B cell (primary cell): ENCODE data around the gene SPACA4. TPM values are rescaled to one million over a fixed set of nuclear protein-coding genes. Genes with fewer than 3 reads are reported as not detected.

Experiments
- ATAC-seq: fragments of 200-7000 bp; cut with Tn5 transposase; one replicate; pipeline ENCODE4 v1.10.0; 2021; ENCODE audit warnings: low read depth, mild to moderate bottlenecking, moderate number of reproducible peaks, moderate library complexity
- CTCF ChIA-PET: fragments of 350-600 bp; sonication (Branson Sonifier 250); formaldehyde crosslinking; loops from one replicate; lab custom pipeline; 2021; ENCODE audit warnings: antibody characterized with exemption, inconsistent platforms; lab: Charles Lee
- POLR2A ChIA-PET: fragments of 350-600 bp; sonication (Branson Sonifier 250); formaldehyde crosslinking; loops from one replicate; lab custom pipeline; 2021; ENCODE audit warnings: antibody characterized with exemption; lab: Charles Lee
- DNase-seq: peaks from one replicate; pipeline ENCODE4 v3.0.0; 2013
- H2AFZ ChIP-seq: 2 replicates; pipeline ENCODE4 v1.6.1; 2012; ENCODE audit warnings: mild to moderate bottlenecking, low read depth, low read length; ENCODE audit not compliant: insufficient read depth, poor library complexity, severe bottlenecking
- H3K27ac ChIP-seq, 2 donors: 1 replicate in 1 of 2; 2 replicates in 1 of 2; pipeline ENCODE4 v1.5.1; 2012 to 2013; ENCODE audit warnings: low read length in 2 of 2, mild to moderate bottlenecking in 2 of 2, moderate library complexity in 1 of 2
- H3K27me3 ChIP-seq, 4 experiments: fragments of 200-600 bp in 1 of 4; sonication (generic) in 1 of 4; replicated peaks in 1 of 4; 1 replicate in 2 of 4; 2 replicates in 2 of 4; pipeline versions ENCODE4 v1.6.1 to v1.7.0; 2013 to 2016; ENCODE audit warnings: low read length in 3 of 4, mild to moderate bottlenecking in 2 of 4, mixed read lengths in 1 of 4, moderate library complexity in 1 of 4; ENCODE audit not compliant: insufficient read depth in 4 of 4, control insufficient read depth in 3 of 4; ENCODE audit errors: control extremely low read depth in 1 of 4
- H3K36me3 ChIP-seq, 2 experiments: replicated peaks in 1 of 2; 1 replicate in 1 of 2; 2 replicates in 1 of 2; pipeline versions ENCODE4 v1.6.1 to v1.7.1; 2013; ENCODE audit warnings: low read length in 1 of 2; ENCODE audit not compliant: insufficient read depth in 2 of 2, control insufficient read depth in 1 of 2; ENCODE audit errors: control extremely low read depth in 1 of 2, extremely low read depth in 1 of 2
- H3K4me1 ChIP-seq, 2 donors: fragments of 200-600 bp in 1 of 2; sonication (generic) in 1 of 2; 1 replicate in 1 of 2; 2 replicates in 1 of 2; pipeline versions ENCODE4 v1.5.1 to v1.6.1; 2013 to 2017; ENCODE audit warnings: low read length in 2 of 2; ENCODE audit not compliant: control insufficient read depth in 2 of 2, insufficient read depth in 2 of 2
- H3K4me2 ChIP-seq: replicated peaks from 2 replicates; pipeline ENCODE3; 2012; ENCODE audit warnings: mild to moderate bottlenecking, low read depth, low read length; ENCODE audit not compliant: poor library complexity, severe bottlenecking
- H3K4me3 ChIP-seq, 5 experiments: fragments of 200-600 bp in 1 of 5; sonication (generic) in 1 of 5; 1 replicate in 3 of 5; 2 replicates in 2 of 5; pipeline versions ENCODE4 v1.5.1 to v1.7.0; 2011 to 2016; ENCODE audit warnings: low read length in 4 of 5, mild to moderate bottlenecking in 4 of 5, low read depth in 2 of 5, control low read depth in 1 of 5, moderate library complexity in 1 of 5; ENCODE audit not compliant: insufficient read depth in 1 of 5; ENCODE audit errors: control extremely low read depth in 1 of 5, extremely low read depth in 1 of 5
- H3K79me2 ChIP-seq: fragments of 200-600 bp; sonication (generic); one replicate; pipeline ENCODE4 v1.6.0; 2016; ENCODE audit warnings: low read length; ENCODE audit not compliant: control insufficient read depth, insufficient read depth
- H3K9ac ChIP-seq: fragments of 200-600 bp; sonication (generic); 2 replicates; pipeline ENCODE4 v1.6.1; 2017; ENCODE audit warnings: mild to moderate bottlenecking, low read length, moderate library complexity
- H3K9me3 ChIP-seq, 3 donors: one replicate each; pipeline versions ENCODE4 v1.6.1 to v1.7.1; 2013; ENCODE audit warnings: low read length in 2 of 3; ENCODE audit not compliant: control insufficient read depth in 2 of 3, insufficient read depth in 1 of 3; ENCODE audit errors: control extremely low read depth in 1 of 3
- H4K20me1 ChIP-seq: 2 replicates; pipeline ENCODE4 v1.6.0; 2012; ENCODE audit warnings: mild to moderate bottlenecking, low read length; ENCODE audit not compliant: insufficient read depth, control insufficient read depth, poor library complexity, severe bottlenecking
- H3K27ac Mint-ChIP-seq: one replicate; pipeline ENCODE4 v1.8.0; 2021; ENCODE audit warnings: mixed read lengths
- H3K27me3 Mint-ChIP-seq: one replicate; pipeline ENCODE4 v1.8.0; 2021; ENCODE audit warnings: mixed read lengths
- H3K4me1 Mint-ChIP-seq: one replicate; pipeline ENCODE4 v1.8.0; 2021; ENCODE audit warnings: mixed read lengths
- H3K4me3 Mint-ChIP-seq: one replicate; pipeline ENCODE4 v1.8.0; 2021; ENCODE audit warnings: mixed read lengths
- H3K9me3 Mint-ChIP-seq: one replicate; pipeline ENCODE4 v1.8.0; 2022; ENCODE audit warnings: mixed read lengths; ENCODE audit not compliant: insufficient read depth
- CTCF ChIP-seq: fragments of 200-600 bp; IDR thresholded peaks from one replicate; pipeline ENCODE4 v1.8.0; 2022; ENCODE audit warnings: antibody characterized with exemption, mild to moderate bottlenecking
- EZH2 ChIP-seq: IDR thresholded peaks from 2 replicates; pipeline ENCODE4 v1.6.1; 2012; ENCODE audit warnings: borderline replicate concordance, low read depth, mild to moderate bottlenecking, moderate library complexity, low read length; ENCODE audit not compliant: insufficient read depth, poor library complexity, severe bottlenecking
- WGBS: methylation state at CpG from one replicate; pipeline ENCODE4 v1.1.5; 2013; ENCODE audit warnings: missing lambda C conversion rate; ENCODE audit not compliant: insufficient coverage; 5-methylcytosine and 5-hydroxymethylcytosine counted together
- intact Hi-C: fragments of 100-400 bp; cut with micrococcal nuclease; formaldehyde crosslinking; loops from one replicate; pipeline ENCODE4 v1.10.0; 2022
- polyA plus RNA-seq: library from polyadenylated mRNA; depleted of rRNA; stranded (reverse); fragments of >200 nt; gene quantifications from 2 replicates; pipeline ENCODE4 v1.2.3, GENCODE V29; 2012
- total RNA-seq, 2 donors: library from RNA; stranded (reverse); fragments of 120-200 nt in 1 of 2; gene quantifications; 1 replicate in 1 of 2; 2 replicates in 1 of 2; pipeline versions ENCODE4 v1.2.3 to v1.2.4, GENCODE V29; 2013 to 2022

SPACA4 gene
- total and polyA plus RNA-seq, 2 donors (not counting 1 experiment from before 2014, with no cell fraction given) = not detected

GRCh38 chr19:48618916-48619691, 12.6 kb downstream of the SPACA4 start, which contains the start of the genes RPL18 and SPHK2:
RPL18 (minus strand) TSS chr19:48619178; CDS start chr19:48619143, 35 bp downstream.
SPHK2 (plus strand) TSS chr19:48619506; CDS start chr19:48620515, 1,009 bp downstream.
- DNase-seq (peak; percentile 99), ATAC-seq (peak; percentile 82)
- Histone ChIP-seq H3K4me2 (peak within 1 kb of the TSS; percentile 89), H3K4me3 (peak within 1 kb of the TSS; percentile 95 to 100 (median 99)), H3K36me3 (peaks cover 0 to 41% of the 10 kb centered on the region in 2 experiments), H4K20me1 (peaks cover 41% of the 10 kb centered on the region), H3K4me1 (peaks cover 25 to 45% of the 10 kb centered on the region in 2 donors), H3K27me3 (no peaks in the 10 kb centered on the region), H3K9me3 (no peaks in the 10 kb centered on the region), H2AFZ (peak within 1 kb of the TSS; percentile 85), H3K79me2 (peaks cover 17% of the 10 kb centered on the region), H3K9ac (peak within 1 kb of the TSS; percentile 98), H3K27ac (peak within 1 kb of the TSS; percentile 87 to 91)
- H3K27ac Mint-ChIP-seq = peak within 1 kb of the TSS; percentile 98
- H3K27me3 Mint-ChIP-seq = no peaks in the 10 kb centered on the region
- H3K4me3 Mint-ChIP-seq = peak within 1 kb of the TSS; percentile 98
- ChIA-PET CTCF (interaction anchor here (1.0 to 3.9 kb wide), 7 partner anchors 9 to 364 kb away, joined by 3 to 25 read pairs (median 3); partner anchors contain the start of genes CARD8 and SPACA4), POLR2A (interaction anchor here (0.5 to 1.9 kb wide), 24 partner anchors 9 to 1767 kb away, joined by 3 to 23 read pairs (median 3); partner anchors contain the start of genes AKT1S1, CA11, CARD8 and DBP)
- TF ChIP-seq CTCF (no peak), EZH2 (no peak)
- no peaks in the 10 kb centered on the region for H3K9me3 Mint-ChIP-seq
- WGBS = under 1% methylated on average over 69 of the region's 69 CpGs
- peaks cover 51% of the 10 kb centered on the region for H3K4me1 Mint-ChIP-seq
- intact Hi-C loops = loop anchor here (1.0 to 2.0 kb wide), 9 partner anchors 11 to 449 kb away; partner anchors contain the start of genes CYTH2, DBP, GRWD1 and LIG1
